ENCODE data around the gene SLC12A7.

Gene SLC12A7

GRCh38 chr5:1004461-1005248 is 107.2 kb downstream of the SLC12A7 start (continued):
- TF ChIP-seq BCL6B (tag by site-specific recombination; IDR thresholded peaks at IDR 0.05), result no peak
- no peak for TF ChIP-seq ZNF639 (tag by site-specific recombination; IDR thresholded peaks at IDR 0.05)
- TF ChIP-seq ZNF18 (tag by site-specific recombination; IDR thresholded peaks at IDR 0.05), result no peak
- no peak for TF ChIP-seq ZNF670 (tag by site-specific recombination; IDR thresholded peaks at IDR 0.05; ENCODE audit: low read depth)
- TF ChIP-seq SALL2 (tag by site-specific recombination; IDR thresholded peaks at IDR 0.05; ENCODE audit: borderline replicate concordance), result no peak
- TF ChIP-seq OSR2 (tag by site-specific recombination; IDR thresholded peaks at IDR 0.05), result no peak
- TF ChIP-seq ZNF518A (tag by site-specific recombination; conservative IDR thresholded peaks at IDR 0.05; ENCODE audit: low read depth), result no peak
- TF ChIP-seq ZNF704 (tag by site-specific recombination; IDR thresholded peaks at IDR 0.05), result no peak
- no peak for TF ChIP-seq OVOL3 (tag by site-specific recombination; IDR thresholded peaks at IDR 0.05)
- no peak for TF ChIP-seq ZNF433 (tag by site-specific recombination; IDR thresholded peaks at IDR 0.05; ENCODE audit: low read depth)
- TF ChIP-seq WT1 (tag by site-specific recombination; IDR thresholded peaks at IDR 0.05), result no peak
- TF ChIP-seq ZNF548 (tag by site-specific recombination; IDR thresholded peaks at IDR 0.05), result no peak
- no peak for TF ChIP-seq YY2 (tag by site-specific recombination; IDR thresholded peaks at IDR 0.05)
- no peak for TF ChIP-seq ZBTB21 (tag by site-specific recombination; IDR thresholded peaks at IDR 0.05)
- TF ChIP-seq ZNF214 (tag by site-specific recombination; IDR thresholded peaks at IDR 0.05; ENCODE audit: borderline replicate concordance), result no peak
- TF ChIP-seq ZNF114 (tag by site-specific recombination; IDR thresholded peaks at IDR 0.05), result no peak
- no peak for TF ChIP-seq ZNF16 (tag by site-specific recombination; IDR thresholded peaks at IDR 0.05; ENCODE audit: low read depth)
- TF ChIP-seq ZEB2 (tag by site-specific recombination; IDR thresholded peaks at IDR 0.05), result peak; percentile 44; the same call in 1 of the 2 replicates
- peak; percentile 8 for TF ChIP-seq SP2 (tag by site-specific recombination; IDR thresholded peaks at IDR 0.05)
- no peak for TF ChIP-seq ZNF221 (tag by site-specific recombination; IDR thresholded peaks at IDR 0.05; ENCODE audit: borderline replicate concordance)
- no peak for TF ChIP-seq ZNF521 (tag by site-specific recombination; IDR thresholded peaks at IDR 0.05)
- no peak for TF ChIP-seq ZSCAN18 (tag by site-specific recombination; IDR thresholded peaks at IDR 0.05)
- TF ChIP-seq ZNF302 (tag by site-specific recombination; IDR thresholded peaks at IDR 0.05; ENCODE audit: low read depth), result no peak
- no peak for TF ChIP-seq KLF16 (tag by site-specific recombination; IDR thresholded peaks at IDR 0.05)
- TF ChIP-seq KLF1 (tag by site-specific recombination; IDR thresholded peaks at IDR 0.05), result peak; percentile 61
